ENCODE results near the gene P2RY8. TPM values are rescaled to one million over a fixed set of nuclear protein-coding genes. Genes with fewer than 3 reads are reported as not detected.

The P2RY8 gene
- total RNA-seq, 1 donor = not detected

DNA sequence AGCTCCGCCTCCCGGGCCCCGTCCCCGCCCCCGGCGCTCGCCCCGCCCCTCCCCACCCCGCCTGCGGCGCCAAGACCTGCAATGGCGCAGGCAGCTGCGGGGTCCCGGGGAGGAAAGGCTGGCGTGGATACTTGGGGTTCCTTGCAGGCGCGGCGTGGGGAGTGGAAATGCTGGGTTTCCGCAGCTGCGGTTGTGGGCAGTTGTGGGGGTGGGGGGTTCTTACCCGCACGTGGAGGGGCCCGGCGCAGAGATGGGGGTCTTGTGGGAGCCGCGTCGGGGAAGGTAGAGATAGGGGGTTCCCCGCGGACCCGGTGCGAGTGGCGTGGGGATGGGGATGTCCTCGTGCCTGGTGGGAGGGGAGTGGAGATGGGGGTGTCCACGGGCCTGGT is 83.6 kb downstream of the P2RY8 start:
- H3K4me2 ChIP-seq (ENCODE audit: insufficient read depth, low read length) = peak overlapping the region; percentile 79

DNA sequence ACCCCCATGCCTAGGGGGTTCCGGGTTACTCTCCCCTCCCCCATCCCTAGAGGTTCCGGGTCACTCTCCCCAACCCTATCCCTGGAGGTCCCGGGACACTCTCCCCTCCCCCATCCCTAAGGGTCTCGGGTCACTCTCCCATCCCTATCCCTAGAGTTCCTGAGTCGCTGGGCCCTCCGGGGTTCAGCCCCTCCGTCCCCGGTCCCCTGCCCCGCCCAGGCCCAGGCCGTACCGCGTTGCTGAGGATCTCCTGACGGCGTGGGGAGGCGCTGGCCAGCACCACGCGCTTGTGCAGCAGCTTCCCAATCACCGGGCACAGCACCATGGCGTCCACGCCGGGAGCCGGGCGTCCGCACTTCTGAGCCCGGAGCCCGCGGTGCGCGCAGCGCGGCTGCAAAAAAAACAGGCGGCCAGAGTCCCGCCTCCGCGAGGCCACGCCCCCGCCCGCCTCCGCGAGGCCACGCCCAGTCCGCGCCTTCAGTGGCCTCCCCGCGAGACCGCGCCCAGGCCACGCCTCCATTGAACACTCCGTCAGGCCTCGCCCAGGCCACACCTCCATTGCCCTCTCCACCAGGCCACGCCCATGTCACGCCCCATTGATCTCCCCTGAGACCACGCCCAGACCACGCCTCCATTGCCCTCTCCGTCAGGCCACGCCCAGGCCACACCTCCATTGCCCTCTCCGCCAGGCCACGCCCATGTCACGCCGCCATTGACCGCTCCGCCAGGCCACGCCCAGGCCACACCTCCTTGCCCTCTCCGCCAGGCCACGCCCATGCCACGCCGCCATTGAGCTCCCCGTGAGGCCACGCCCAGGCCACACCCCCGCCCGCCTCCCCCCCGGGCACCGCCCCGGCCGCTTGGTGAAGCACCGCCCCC is 84.2 kb downstream of the P2RY8 start, which contains the start of gene ASMTL:
ASMTL (minus strand) TSS at position 394 of the 879 bp plus-strand sequence; CDS start at position 325, 69 bp downstream.
- peak within 1 kb of the TSS; percentile 81 for H2AFZ ChIP-seq (ENCODE audit: low read length)
- no peak for TF ChIP-seq CTCF (IDR thresholded peaks at IDR 0.05; ENCODE audit: extremely low read depth, low read depth, low read length)

More for the DNA sequence above, 83.6 kb downstream of the P2RY8 start:
- peaks cover 42% of the 10 kb centered on the region for H3K79me2 ChIP-seq (ENCODE audit: insufficient read depth, low read length)
- H3K36me3 ChIP-seq (ENCODE audit: insufficient read depth, low read length) = peaks cover 3% of the 10 kb centered on the region
- no peak for TF ChIP-seq CTCF (IDR thresholded peaks at IDR 0.05; ENCODE audit: extremely low read depth, low read depth, low read length)
- H3K27ac ChIP-seq (ENCODE audit: low read depth, low read length) = no peak overlapping the region
- peak overlapping the region; percentile 78 for H3K4me3 ChIP-seq (ENCODE audit: insufficient read depth, low read length)
- peaks cover 9% of the 10 kb centered on the region for H4K20me1 ChIP-seq (ENCODE audit: insufficient read depth, low read length)
- DNase-seq (ENCODE audit: insufficient read length, low spot score, missing footprints) = no peak
- H3K9me3 ChIP-seq (ENCODE audit: low read depth, low read length) = no peaks in the 10 kb centered on the region
- peak overlapping the region; percentile 81 for H2AFZ ChIP-seq (ENCODE audit: low read length)
- H3K4me1 ChIP-seq (ENCODE audit: insufficient read depth, low read length) = no peaks in the 10 kb centered on the region
- peaks cover 4% of the 10 kb centered on the region for H3K27me3 ChIP-seq (ENCODE audit: insufficient read depth, low read length)

DNA sequence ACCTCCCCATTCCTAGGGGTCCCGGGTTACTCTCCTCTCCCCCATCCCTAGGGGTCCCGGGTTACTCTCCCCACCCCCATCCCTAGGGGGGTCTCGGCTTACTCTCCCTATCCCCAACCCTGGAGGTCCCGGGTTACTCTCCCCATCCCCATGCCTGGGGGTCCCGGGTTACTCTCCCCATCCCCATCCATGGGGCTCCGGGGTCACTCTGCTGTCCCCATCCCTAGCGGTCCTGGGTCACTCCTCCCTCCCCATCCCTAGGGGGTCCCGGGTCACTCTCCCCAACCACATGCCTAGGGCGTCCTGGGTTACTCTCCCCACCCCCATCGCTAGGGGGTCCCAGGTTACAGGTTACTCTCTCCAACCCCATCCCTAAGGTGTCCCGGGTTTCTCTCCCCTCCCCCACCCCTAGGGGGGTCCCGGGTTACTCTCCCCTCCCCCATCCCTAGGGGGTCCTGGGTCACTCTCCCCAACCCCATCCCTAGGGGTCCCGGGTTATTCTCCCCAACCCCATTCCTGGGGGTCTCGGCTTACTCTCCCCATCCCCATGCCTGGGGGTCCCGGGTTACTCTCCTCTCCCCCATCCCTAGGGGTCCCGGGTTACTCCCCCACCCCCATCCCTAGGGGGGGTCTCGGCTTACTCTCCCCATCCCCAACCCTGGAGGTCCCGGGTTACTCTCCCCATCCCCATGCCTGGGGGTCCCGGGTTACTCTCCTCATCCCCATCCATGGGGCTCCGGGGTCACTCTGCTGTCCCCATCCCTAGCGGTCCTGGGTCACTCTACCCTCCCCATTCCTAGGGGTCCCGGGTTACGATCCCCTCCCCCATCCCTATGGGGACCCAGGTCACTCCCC is 85.1 kb downstream of the P2RY8 start:
- H3K4me3 ChIP-seq (ENCODE audit: insufficient read depth, low read length) = peak overlapping the region; percentile 96
- no peak for DNase-seq (ENCODE audit: insufficient read length, low spot score, missing footprints)
- H3K4me1 ChIP-seq (ENCODE audit: insufficient read depth, low read length) = no peaks in the 10 kb centered on the region
- H3K79me2 ChIP-seq (ENCODE audit: insufficient read depth, low read length) = peaks cover 54% of the 10 kb centered on the region
- no peaks in the 10 kb centered on the region for H3K9me3 ChIP-seq (ENCODE audit: low read depth, low read length)
- peaks cover 9% of the 10 kb centered on the region for H4K20me1 ChIP-seq (ENCODE audit: insufficient read depth, low read length)
- TF ChIP-seq CTCF (IDR thresholded peaks at IDR 0.05; ENCODE audit: extremely low read depth, low read depth, low read length) = no peak
- H3K27me3 ChIP-seq (ENCODE audit: insufficient read depth, low read length) = peaks cover 4% of the 10 kb centered on the region
- H3K4me2 ChIP-seq (ENCODE audit: insufficient read depth, low read length) = peak overlapping the region; percentile 83
- peaks cover 5% of the 10 kb centered on the region for H3K36me3 ChIP-seq (ENCODE audit: insufficient read depth, low read length)
- H2AFZ ChIP-seq (ENCODE audit: low read length) = no peak overlapping the region
- peak overlapping the region; percentile 61 for H3K27ac ChIP-seq (ENCODE audit: low read depth, low read length)

More for the DNA sequence above, 84.2 kb downstream of the P2RY8 start, which contains the start of gene ASMTL:
- peaks cover 5% of the 10 kb centered on the region for H3K36me3 ChIP-seq (ENCODE audit: insufficient read depth, low read length)
- no peaks in the 10 kb centered on the region for H3K9me3 ChIP-seq (ENCODE audit: low read depth, low read length)
- H3K27me3 ChIP-seq (ENCODE audit: insufficient read depth, low read length) = peaks cover 4% of the 10 kb centered on the region
- H3K4me2 ChIP-seq (ENCODE audit: insufficient read depth, low read length) = peak within 1 kb of the TSS; percentile 83
- H3K4me1 ChIP-seq (ENCODE audit: insufficient read depth, low read length) = no peaks in the 10 kb centered on the region
- H3K4me3 ChIP-seq (ENCODE audit: insufficient read depth, low read length) = peak within 1 kb of the TSS; percentile 96
- DNase-seq (ENCODE audit: insufficient read length, low spot score, missing footprints) = peak; percentile 99
- peaks cover 9% of the 10 kb centered on the region for H4K20me1 ChIP-seq (ENCODE audit: insufficient read depth, low read length)
- H3K79me2 ChIP-seq (ENCODE audit: insufficient read depth, low read length) = peaks cover 46% of the 10 kb centered on the region
- H3K27ac ChIP-seq (ENCODE audit: low read depth, low read length) = peak within 1 kb of the TSS; percentile 61
